Transverse colon (tissue), 3 donors: ENCODE data around the gene NFKBIZ.

ENCODE experiments used
- EP300 ChIP-seq: sonication (generic); formaldehyde crosslinking; IDR thresholded peaks from one replicate; pipeline ENCODE4 v1.6.1; 2017; ENCODE audit warnings: antibody characterized with exemption, low read depth
- TF ChIP-seq, protein P1 (sequence below), 5 experiments: fragments of 200-600 bp in 3 of 5; fragments of 450-650 bp in 2 of 5; sonication (generic) in 3 of 5; IDR thresholded peaks; 1 replicate in 2 of 5; 2 replicates in 3 of 5; pipeline ENCODE4 v1.5.1; 2016 to 2017; ENCODE audit warnings: antibody characterized with exemption in 5 of 5, inconsistent platforms in 3 of 5, mild to moderate bottlenecking in 2 of 5, moderate library complexity in 1 of 5

- TF ChIP-seq, protein P1, sequence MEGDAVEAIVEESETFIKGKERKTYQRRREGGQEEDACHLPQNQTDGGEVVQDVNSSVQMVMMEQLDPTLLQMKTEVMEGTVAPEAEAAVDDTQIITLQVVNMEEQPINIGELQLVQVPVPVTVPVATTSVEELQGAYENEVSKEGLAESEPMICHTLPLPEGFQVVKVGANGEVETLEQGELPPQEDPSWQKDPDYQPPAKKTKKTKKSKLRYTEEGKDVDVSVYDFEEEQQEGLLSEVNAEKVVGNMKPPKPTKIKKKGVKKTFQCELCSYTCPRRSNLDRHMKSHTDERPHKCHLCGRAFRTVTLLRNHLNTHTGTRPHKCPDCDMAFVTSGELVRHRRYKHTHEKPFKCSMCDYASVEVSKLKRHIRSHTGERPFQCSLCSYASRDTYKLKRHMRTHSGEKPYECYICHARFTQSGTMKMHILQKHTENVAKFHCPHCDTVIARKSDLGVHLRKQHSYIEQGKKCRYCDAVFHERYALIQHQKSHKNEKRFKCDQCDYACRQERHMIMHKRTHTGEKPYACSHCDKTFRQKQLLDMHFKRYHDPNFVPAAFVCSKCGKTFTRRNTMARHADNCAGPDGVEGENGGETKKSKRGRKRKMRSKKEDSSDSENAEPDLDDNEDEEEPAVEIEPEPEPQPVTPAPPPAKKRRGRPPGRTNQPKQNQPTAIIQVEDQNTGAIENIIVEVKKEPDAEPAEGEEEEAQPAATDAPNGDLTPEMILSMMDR (IDR thresholded peaks at IDR 0.05) = no peak
- no peak for TF ChIP-seq EP300
These were observed 47.1 kb upstream of the NFKBIZ start for GRCh38 chr3:101802179-101802578.
